Neutrophil (primary cell): Measurements from ENCODE around the gene C7orf57.

ENCODE experiments used
- H3K27ac ChIP-seq: fragments of 200-600 bp; sonication (generic); 2 replicates; pipeline ENCODE4 v1.5.1; 2016; ENCODE audit warnings: mild to moderate bottlenecking, moderate library complexity
- H3K27me3 ChIP-seq: fragments of 200-600 bp; sonication (generic); 2 replicates; pipeline ENCODE4 v1.6.0; 2016; ENCODE audit warnings: mild to moderate bottlenecking
- H3K36me3 ChIP-seq: fragments of 200-600 bp; sonication (generic); 2 replicates; pipeline ENCODE4 v1.5.1; 2017
- H3K4me1 ChIP-seq, 2 experiments: fragments of 200-600 bp in 1 of 2; sonication (generic) in 1 of 2; 1 replicate in 1 of 2; 2 replicates in 1 of 2; pipeline versions ENCODE4 v1.5.1 to v1.6.1; 2013 to 2016; ENCODE audit warnings: low read depth in 1 of 2, low read length in 1 of 2, mild to moderate bottlenecking in 1 of 2, moderate library complexity in 1 of 2; ENCODE audit not compliant: control insufficient read depth in 1 of 2, insufficient read depth in 1 of 2
- H3K4me3 ChIP-seq, 2 experiments: fragments of 200-600 bp in 1 of 2; sonication (generic) in 1 of 2; 1 replicate in 1 of 2; 2 replicates in 1 of 2; pipeline ENCODE4 v1.5.1; 2013 to 2016; ENCODE audit warnings: low read depth in 1 of 2, low read length in 1 of 2, mild to moderate bottlenecking in 1 of 2, moderate library complexity in 1 of 2
- H3K9me3 ChIP-seq: fragments of 200-600 bp; sonication (generic); 2 replicates; pipeline ENCODE4 v1.5.1; 2016
- TF ChIP-seq, protein P1 (sequence below): fragments of 200-600 bp; sonication (generic); IDR thresholded peaks from 2 replicates; pipeline ENCODE4 v1.5.1; 2016; ENCODE audit warnings: antibody characterized with exemption

The C7orf57 gene

DNA sequence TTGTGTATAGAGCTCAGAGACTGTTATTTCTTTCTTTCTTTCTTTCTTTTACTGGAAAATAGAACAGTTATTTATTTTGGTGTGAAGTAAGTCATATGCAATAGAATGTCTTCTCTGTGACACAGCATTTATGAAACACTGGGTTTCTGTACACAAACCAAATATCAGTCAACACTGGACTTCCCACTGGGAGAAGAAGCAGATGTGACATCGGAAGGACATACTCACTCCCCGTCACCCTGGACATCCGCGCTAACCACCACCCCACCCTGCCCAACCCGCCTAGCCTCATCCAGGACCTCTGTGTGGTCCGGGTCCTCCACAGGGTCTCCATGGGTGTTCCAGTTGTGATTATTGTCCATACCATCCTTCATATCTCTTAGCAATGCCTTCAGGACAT lies 28.5 kb upstream of the C7orf57 start:
- Histone ChIP-seq H3K27ac (no peak overlapping the region), H3K4me3 (no peak overlapping the region), H3K9me3 (no peaks in the 10 kb centered on the region), H3K27me3 (no peaks in the 10 kb centered on the region), H3K36me3 (no peaks in the 10 kb centered on the region), H3K4me1 (no peaks in the 10 kb centered on the region)
- TF ChIP-seq, protein P1, sequence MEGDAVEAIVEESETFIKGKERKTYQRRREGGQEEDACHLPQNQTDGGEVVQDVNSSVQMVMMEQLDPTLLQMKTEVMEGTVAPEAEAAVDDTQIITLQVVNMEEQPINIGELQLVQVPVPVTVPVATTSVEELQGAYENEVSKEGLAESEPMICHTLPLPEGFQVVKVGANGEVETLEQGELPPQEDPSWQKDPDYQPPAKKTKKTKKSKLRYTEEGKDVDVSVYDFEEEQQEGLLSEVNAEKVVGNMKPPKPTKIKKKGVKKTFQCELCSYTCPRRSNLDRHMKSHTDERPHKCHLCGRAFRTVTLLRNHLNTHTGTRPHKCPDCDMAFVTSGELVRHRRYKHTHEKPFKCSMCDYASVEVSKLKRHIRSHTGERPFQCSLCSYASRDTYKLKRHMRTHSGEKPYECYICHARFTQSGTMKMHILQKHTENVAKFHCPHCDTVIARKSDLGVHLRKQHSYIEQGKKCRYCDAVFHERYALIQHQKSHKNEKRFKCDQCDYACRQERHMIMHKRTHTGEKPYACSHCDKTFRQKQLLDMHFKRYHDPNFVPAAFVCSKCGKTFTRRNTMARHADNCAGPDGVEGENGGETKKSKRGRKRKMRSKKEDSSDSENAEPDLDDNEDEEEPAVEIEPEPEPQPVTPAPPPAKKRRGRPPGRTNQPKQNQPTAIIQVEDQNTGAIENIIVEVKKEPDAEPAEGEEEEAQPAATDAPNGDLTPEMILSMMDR: no peak

GRCh38 chr7:48009257-48009656 lies 26.1 kb upstream of the C7orf57 start:
- no peaks in the 10 kb centered on the region for H3K36me3 ChIP-seq
- H3K9me3 ChIP-seq: no peaks in the 10 kb centered on the region
- no peak overlapping the region for H3K27ac ChIP-seq
- TF ChIP-seq, protein P1: no peak
- no peaks in the 10 kb centered on the region for H3K27me3 ChIP-seq
- no peaks in the 10 kb centered on the region for H3K4me1 ChIP-seq
- H3K4me3 ChIP-seq: no peak overlapping the region

- no peaks in the 10 kb centered on the region for H3K4me1 ChIP-seq
- no peak overlapping the region for H3K27ac ChIP-seq
- no peaks in the 10 kb centered on the region for H3K36me3 ChIP-seq
- H3K4me3 ChIP-seq: no peak overlapping the region
- no peaks in the 10 kb centered on the region for H3K9me3 ChIP-seq
- H3K27me3 ChIP-seq: no peaks in the 10 kb centered on the region
- TF ChIP-seq, protein P1: no peak
Observed at GRCh38 chr7:48009954-48010353, 25.4 kb upstream of the C7orf57 start.

- TF ChIP-seq, protein P1: no peak
- no peaks in the 10 kb centered on the region for H3K4me1 ChIP-seq
- H3K27ac ChIP-seq: no peak overlapping the region
- no peaks in the 10 kb centered on the region for H3K36me3 ChIP-seq
- no peak overlapping the region for H3K4me3 ChIP-seq
- H3K27me3 ChIP-seq: no peaks in the 10 kb centered on the region
- H3K9me3 ChIP-seq: no peaks in the 10 kb centered on the region
Observed at GRCh38 chr7:48011323-48011722, 24.0 kb upstream of the C7orf57 start.

GRCh38 chr7:48011951-48012350 lies 23.4 kb upstream of the C7orf57 start:
- TF ChIP-seq, protein P1: no peak
- Histone ChIP-seq H3K27ac (no peak overlapping the region), H3K27me3 (no peaks in the 10 kb centered on the region), H3K36me3 (no peaks in the 10 kb centered on the region), H3K4me1 (no peaks in the 10 kb centered on the region), H3K9me3 (no peaks in the 10 kb centered on the region), H3K4me3 (no peak overlapping the region)

GRCh38 chr7:48016641-48017040 lies 18.7 kb upstream of the C7orf57 start:
- Histone ChIP-seq H3K27ac (no peak overlapping the region), H3K4me3 (no peak overlapping the region), H3K4me1 (no peaks in the 10 kb centered on the region), H3K9me3 (no peaks in the 10 kb centered on the region), H3K27me3 (no peaks in the 10 kb centered on the region), H3K36me3 (no peaks in the 10 kb centered on the region)
- TF ChIP-seq, protein P1: no peak
